ENCODE data around the gene TRIP12. TPM values are rescaled to one million over a fixed set of nuclear protein-coding genes. Genes with fewer than 3 reads are reported as not detected.

The TRIP12 gene
- total and polyA plus RNA-seq, 12 donors, result 15.6 to 247 (median 198) TPM

GRCh38 chr2:229874647-229875046 lies 47.2 kb downstream of the TRIP12 start:
- intact Hi-C loops (cut with DNase I), result no loop called here
- DNase-seq (no peak), ATAC-seq (no peak)
- no peak overlapping the region for H3K27ac ChIP-seq
- no peaks in the 10 kb centered on the region for H3K9me3 ChIP-seq
- no peaks in the 10 kb centered on the region for H3K27me3 ChIP-seq
- no peak for TF ChIP-seq CTCF (IDR thresholded peaks at IDR 0.05)
- H3K4me1 ChIP-seq, result peaks cover 0 to 47% (median 15%) of the 10 kb centered on the region in 9 donors
- WGBS, 2 donors, result 89% methylated on average over 4 of the region's 4 CpGs
- H3K36me3 ChIP-seq, result peaks cover 0 to 71% (median 21%) of the 10 kb centered on the region in 9 donors
- no peak overlapping the region for H3K4me3 ChIP-seq

GRCh38 chr2:229873123-229873581 lies 48.7 kb downstream of the TRIP12 start:
- DNase-seq (no peak), ATAC-seq (no peak)
- H3K9me3 ChIP-seq, result no peaks in the 10 kb centered on the region
- H3K27ac ChIP-seq, result peak overlapping the region in 1 of 10 donors; percentile 23
- peaks cover 0 to 71% (median 12%) of the 10 kb centered on the region in 9 donors for H3K36me3 ChIP-seq
- no peak overlapping the region for H3K4me3 ChIP-seq
- intact Hi-C loops (cut with DNase I), result no loop called here
- WGBS, 2 donors, result 48 to 68% methylated on average over 1 of the region's 1 CpG
- no peak for TF ChIP-seq CTCF (IDR thresholded peaks at IDR 0.05)
- no peaks in the 10 kb centered on the region for H3K27me3 ChIP-seq
- peaks cover 0 to 61% (median 20%) of the 10 kb centered on the region in 9 donors for H3K4me1 ChIP-seq

GRCh38 chr2:229870903-229871656 lies 50.7 kb downstream of the TRIP12 start:
- Histone ChIP-seq H3K36me3 (peaks cover 0 to 69% (median 1%) of the 10 kb centered on the region in 9 donors), H3K4me1 (peaks cover 0 to 73% (median 22%) of the 10 kb centered on the region in 9 donors), H3K27me3 (no peaks in the 10 kb centered on the region), H3K9me3 (no peaks in the 10 kb centered on the region), H3K4me3 (no peak overlapping the region), H3K27ac (no peak overlapping the region)
- 94 to 95% methylated on average over 6 of the region's 6 CpGs for WGBS, 2 donors
- no peak for TF ChIP-seq CTCF (IDR thresholded peaks at IDR 0.05)
- intact Hi-C loops (cut with DNase I), result no loop called here
- DNase-seq (no peak), ATAC-seq (no peak)

GRCh38 chr2:229869226-229869625 lies 52.6 kb downstream of the TRIP12 start:
- Histone ChIP-seq H3K27ac (no peak overlapping the region), H3K4me1 (peaks cover 0 to 65% (median 28%) of the 10 kb centered on the region in 9 donors), H3K27me3 (no peaks in the 10 kb centered on the region), H3K36me3 (peaks cover 0 to 63% (median 0%) of the 10 kb centered on the region in 9 donors), H3K9me3 (no peaks in the 10 kb centered on the region), H3K4me3 (no peak overlapping the region)
- intact Hi-C loops (cut with DNase I), result no loop called here
- no peak for TF ChIP-seq CTCF (IDR thresholded peaks at IDR 0.05)
- ATAC-seq, result no peak
- WGBS, 2 donors, result 88 to 91% methylated on average over 3 of the region's 3 CpGs
- no peak for DNase-seq
